GM12864 (cell line): ENCODE data around the gene TRMT2B.

Experiments
- DNase-seq: peaks from one replicate; pipeline ENCODE4 v3.0.0-alpha.2; 2011; ENCODE audit warnings: low read depth
- H3K4me3 ChIP-seq: 2 replicates; pipeline ENCODE4 v1.5.1; 2011; ENCODE audit warnings: mild to moderate bottlenecking, low read depth, low read length, control low read depth
- TF ChIP-seq, protein P1 (sequence below): IDR thresholded peaks from 2 replicates; pipeline ENCODE4 v1.5.1; 2011; ENCODE audit warnings: low read depth, mild to moderate bottlenecking, moderate library complexity, low read length, control low read depth, inconsistent platforms; ENCODE audit errors: missing control alignments

Gene TRMT2B, protein sequence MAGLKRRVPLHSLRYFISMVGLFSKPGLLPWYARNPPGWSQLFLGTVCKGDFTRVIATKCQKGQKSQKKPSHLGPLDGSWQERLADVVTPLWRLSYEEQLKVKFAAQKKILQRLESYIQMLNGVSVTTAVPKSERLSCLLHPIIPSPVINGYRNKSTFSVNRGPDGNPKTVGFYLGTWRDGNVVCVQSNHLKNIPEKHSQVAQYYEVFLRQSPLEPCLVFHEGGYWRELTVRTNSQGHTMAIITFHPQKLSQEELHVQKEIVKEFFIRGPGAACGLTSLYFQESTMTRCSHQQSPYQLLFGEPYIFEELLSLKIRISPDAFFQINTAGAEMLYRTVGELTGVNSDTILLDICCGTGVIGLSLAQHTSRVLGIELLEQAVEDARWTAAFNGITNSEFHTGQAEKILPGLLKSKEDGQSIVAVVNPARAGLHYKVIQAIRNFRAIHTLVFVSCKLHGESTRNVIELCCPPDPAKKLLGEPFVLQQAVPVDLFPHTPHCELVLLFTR

DNA sequence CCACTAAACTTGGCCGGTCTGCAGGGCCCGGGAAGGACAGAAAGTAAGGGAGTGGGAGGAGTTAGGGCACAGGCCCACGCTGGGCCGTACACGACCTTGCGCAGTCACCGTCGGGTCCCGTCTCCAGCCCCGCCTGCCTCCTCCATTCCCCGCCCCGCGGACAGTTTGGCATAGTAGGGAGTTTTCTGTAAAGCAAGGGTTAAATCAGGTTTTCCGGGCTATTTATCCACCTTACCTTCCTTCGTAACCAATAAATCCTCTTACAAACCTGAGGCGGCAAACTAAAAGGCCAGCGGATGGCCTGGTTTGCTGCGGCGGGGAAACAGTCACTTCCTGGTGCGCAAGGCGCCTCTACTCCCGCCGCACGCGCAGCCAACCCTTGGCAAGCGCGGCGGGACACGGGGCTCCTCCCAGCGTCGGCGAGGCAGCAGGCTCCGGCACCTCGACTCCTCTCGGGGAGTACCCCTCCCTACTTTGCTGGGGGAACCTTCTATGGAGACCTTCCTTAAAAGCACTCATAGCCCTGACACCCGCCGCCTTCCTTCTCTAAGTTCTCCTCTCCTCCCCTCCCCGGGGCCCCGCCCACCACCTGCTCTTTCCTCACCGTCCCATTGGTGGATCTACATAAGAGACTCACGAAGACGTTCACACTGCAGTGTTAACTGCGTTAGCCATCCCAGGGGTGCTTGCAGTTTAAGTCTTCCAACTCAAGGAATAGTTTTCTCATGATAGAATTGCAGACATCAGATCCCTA lies at the start of gene TRMT2B:
TRMT2B (minus strand) TSS at position 563 of the 754 bp plus-strand sequence. CDS start 9,822 bp downstream, outside the sequence.
- DNase-seq, result peak; percentile 62
- H3K4me3 ChIP-seq, result peak within 1 kb of the TSS; percentile 87
- TF ChIP-seq, protein P1, sequence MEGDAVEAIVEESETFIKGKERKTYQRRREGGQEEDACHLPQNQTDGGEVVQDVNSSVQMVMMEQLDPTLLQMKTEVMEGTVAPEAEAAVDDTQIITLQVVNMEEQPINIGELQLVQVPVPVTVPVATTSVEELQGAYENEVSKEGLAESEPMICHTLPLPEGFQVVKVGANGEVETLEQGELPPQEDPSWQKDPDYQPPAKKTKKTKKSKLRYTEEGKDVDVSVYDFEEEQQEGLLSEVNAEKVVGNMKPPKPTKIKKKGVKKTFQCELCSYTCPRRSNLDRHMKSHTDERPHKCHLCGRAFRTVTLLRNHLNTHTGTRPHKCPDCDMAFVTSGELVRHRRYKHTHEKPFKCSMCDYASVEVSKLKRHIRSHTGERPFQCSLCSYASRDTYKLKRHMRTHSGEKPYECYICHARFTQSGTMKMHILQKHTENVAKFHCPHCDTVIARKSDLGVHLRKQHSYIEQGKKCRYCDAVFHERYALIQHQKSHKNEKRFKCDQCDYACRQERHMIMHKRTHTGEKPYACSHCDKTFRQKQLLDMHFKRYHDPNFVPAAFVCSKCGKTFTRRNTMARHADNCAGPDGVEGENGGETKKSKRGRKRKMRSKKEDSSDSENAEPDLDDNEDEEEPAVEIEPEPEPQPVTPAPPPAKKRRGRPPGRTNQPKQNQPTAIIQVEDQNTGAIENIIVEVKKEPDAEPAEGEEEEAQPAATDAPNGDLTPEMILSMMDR, result no peak

DNA sequence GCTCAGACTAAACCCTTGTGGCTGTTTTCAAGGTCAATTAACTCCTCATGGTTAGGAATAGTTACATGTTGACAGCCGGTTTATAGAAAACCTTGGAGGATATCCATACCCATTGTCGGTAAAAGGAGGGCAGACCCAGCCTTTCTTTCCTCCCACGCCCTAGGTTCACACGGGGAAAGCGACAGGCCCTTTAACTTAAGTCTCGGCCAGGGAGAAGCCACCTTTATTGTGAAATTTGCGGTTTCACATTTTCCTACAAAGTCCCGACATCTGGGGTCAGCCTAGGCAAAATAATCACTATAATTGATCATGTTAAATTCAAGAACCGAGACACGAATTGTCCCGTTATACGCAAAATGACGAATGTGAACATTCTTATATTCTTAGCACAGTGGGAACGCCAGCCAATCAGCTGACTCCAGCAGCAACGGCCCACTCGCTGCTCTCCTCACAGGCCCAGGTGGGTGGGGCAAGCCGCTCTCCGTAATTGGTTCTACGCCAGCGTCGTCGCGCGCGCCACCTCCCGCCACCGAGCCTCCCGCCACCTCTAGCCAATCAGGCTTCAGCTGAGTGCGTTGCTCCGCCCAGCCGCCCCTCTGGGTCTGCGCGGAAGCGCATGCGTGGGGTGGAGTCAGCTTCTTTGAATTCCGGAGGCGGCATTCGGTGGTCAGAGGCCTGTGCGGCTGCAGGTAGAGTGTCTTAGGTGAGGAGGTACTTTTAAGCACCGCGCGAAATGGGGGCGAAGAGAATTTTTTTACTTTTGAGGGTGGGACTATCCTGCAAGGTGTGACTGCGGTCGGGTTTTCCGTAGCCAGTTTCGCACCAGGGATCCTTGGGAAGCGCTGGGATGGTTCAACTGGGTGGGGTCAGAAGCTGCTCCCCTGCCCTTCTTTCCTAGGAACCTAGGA lies 45.9 kb upstream of the TRMT2B start, which contains the start of gene CENPI:
CENPI (plus strand) TSS at position 659 of the 908 bp plus-strand sequence. CDS start 2,867 bp downstream, outside the sequence.
- peak within 1 kb of the TSS; percentile 85 for H3K4me3 ChIP-seq
- peak; percentile 71 for DNase-seq
- TF ChIP-seq, protein P1, result no peak

DNA sequence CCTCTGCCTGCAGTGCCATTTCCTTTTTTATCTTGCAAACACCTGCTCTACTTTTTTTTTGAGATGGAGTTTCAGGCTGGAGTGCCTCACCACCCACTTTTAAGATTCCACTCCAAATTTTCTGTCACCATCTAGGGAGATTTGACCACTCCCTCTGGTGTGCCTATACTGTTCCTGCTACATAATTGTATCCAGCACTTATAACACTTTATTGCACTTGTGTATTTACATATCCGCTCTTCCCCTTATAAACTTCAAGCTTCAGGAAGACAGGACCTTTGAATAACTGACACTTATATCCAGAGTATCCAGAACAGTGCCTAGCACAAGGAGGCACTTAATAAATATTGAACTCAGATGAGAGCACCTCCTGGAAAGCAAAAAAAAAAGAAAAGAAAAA lies 39.9 kb upstream of the TRMT2B start:
- no peak for DNase-seq
- TF ChIP-seq, protein P1, result no peak
- no peak overlapping the region for H3K4me3 ChIP-seq

DNA sequence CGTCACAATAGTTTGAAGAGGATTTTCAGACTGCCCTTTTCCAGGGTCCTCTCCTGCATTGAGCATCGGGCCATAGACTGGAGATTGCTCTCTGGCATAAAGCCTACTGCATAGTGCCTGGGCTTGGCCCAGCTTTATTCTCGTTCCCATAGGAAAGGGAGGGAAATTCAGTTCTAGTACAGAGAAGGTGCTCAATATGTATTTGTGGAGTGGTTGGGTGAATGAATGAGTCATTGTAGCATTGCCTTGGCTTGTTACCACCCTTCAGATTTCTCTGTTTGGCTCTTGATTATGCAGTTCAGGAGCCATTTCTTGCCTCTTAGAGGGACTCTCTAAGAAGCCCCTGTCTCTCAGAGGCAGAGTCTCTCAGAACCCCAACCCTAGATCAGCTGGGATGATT lies 29.3 kb upstream of the TRMT2B start:
- no peak for DNase-seq
- TF ChIP-seq, protein P1, result no peak
- H3K4me3 ChIP-seq, result no peak overlapping the region

DNA sequence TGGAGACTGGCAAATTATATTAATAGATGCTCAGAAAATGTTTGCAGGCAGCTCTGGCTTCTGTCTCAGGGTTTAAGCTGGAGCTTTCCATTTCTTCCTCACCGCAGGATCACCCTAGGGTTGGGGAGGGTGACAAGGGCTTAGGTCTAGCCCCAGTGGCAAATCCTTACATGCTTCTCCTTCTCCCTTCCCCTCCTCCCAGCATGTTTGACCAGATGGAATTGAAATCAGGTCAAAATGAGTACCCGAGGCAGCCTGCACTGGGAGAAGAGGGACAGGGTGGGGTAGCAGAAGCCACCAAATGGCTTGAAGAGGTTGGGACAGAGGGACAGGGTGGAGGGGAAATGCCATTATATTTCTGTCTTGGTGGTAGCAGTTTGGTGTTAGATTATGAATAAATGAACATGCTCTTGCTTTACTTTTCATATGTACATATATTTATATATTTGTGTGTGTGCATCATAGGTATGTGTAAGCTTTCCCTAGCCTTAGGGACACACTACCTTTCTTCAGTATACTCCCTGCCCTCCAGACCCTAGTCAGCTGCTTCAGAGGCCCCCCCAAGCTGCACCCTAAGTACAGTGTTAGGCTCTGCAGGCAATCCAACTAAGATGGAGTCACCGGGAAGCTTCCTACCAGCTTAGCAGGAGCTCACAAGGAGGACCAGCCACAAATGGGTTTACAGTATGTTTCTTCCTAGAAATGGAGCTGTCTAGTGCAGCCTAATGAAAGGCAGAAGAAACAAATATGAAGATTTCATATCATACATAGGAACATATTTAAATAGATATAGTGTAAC lies 28.6 kb upstream of the TRMT2B start:
- no peak overlapping the region for H3K4me3 ChIP-seq
- TF ChIP-seq, protein P1, result no peak
- no peak for DNase-seq

DNA sequence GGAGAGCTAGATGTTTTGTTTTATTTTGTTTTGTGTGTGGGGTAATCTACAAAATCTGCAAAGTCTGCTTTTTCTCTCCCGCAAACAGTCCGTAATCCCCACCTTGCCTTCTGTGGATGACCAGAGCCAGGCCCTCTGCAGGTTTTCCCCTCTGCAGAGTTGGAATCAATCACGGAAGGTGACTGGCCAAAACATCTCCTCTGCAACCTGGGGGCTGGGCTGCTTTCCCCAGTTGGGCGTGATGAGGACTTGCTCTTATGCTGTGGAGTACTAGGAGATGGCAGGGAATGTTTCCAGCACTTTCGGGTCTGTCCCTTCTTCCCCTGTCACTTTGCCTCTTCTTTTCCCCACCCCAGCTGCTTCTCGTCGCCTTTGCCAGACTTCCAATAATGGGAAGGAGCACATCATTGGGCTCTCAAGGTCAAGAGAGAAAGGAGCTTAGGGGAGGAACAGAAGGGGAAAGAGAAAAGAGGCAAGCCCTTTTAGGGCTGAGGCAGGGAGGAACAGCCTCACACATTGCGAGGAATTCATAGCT lies 27.9 kb upstream of the TRMT2B start:
- DNase-seq, result no peak
- no peak overlapping the region for H3K4me3 ChIP-seq
- TF ChIP-seq, protein P1, result no peak
